ENCODE data around the gene GMDS. TPM values are rescaled to one million over a fixed set of nuclear protein-coding genes. Genes with fewer than 3 reads are reported as not detected.

Gene GMDS
- total and polyA plus RNA-seq, 2 of the 4 experiments (the other 2 are of a cell fraction): 7.3 to 21.9 TPM

GRCh38 chr6:1641343-1641885 lies 604.0 kb downstream of the GMDS start:
- Histone ChIP-seq H3K23ac (ENCODE audit: low read depth, low read length) (no peak overlapping the region), H2AK5ac (ENCODE audit: low read depth, low read length) (no peak overlapping the region), H2BK5ac (ENCODE audit: low read depth, low read length, poor library complexity, severe bottlenecking) (no peak overlapping the region), H3K9me1 (ENCODE audit: insufficient read depth, low read length) (peaks cover 3% of the 10 kb centered on the region; the same call in 1 of the 2 replicates), H4K8ac (ENCODE audit: low read depth in 2 of 2, low read length in 2 of 2) (no peak overlapping the region), H2AFZ (replicated peaks; ENCODE audit: low read length, poor library complexity) (no peak overlapping the region), H3K79me1 (ENCODE audit: low read depth in 1 of 2, low read length in 2 of 2) (no peaks in the 10 kb centered on the region), H3K9ac (ENCODE audit: low read depth, low read length) (no peak overlapping the region), H3K36me3 (ENCODE audit: control insufficient read depth, insufficient read depth, low read length) (no peaks in the 10 kb centered on the region), H4K20me1 (ENCODE audit: insufficient read depth, low read length) (no peaks in the 10 kb centered on the region), H2AK9ac (replicated peaks; ENCODE audit: low read depth, low read length, poor library complexity) (no peak overlapping the region), H4K91ac (ENCODE audit: insufficient read depth, low read depth, low read length) (no peak overlapping the region), H4K5ac (ENCODE audit: low read depth, low read length) (no peak overlapping the region), H2BK20ac (ENCODE audit: low read depth, low read length) (no peak overlapping the region), H3K56ac (ENCODE audit: extremely low read depth, insufficient read depth, low read length) (no peak overlapping the region), H3K9me3 (ENCODE audit: control insufficient read depth, insufficient read depth, low read length) (no peaks in the 10 kb centered on the region), H2BK120ac (ENCODE audit: low read depth, low read length) (no peak overlapping the region), H3K4me1 (ENCODE audit: control insufficient read depth, insufficient read depth, low read length) (peaks cover 6% of the 10 kb centered on the region; the same call in 1 of the 2 replicates), H3K4ac (ENCODE audit: low read depth, low read length) (no peak overlapping the region), H3K18ac (ENCODE audit: low read depth, low read length) (no peak overlapping the region), H3K4me3 (ENCODE audit: insufficient read depth, low read depth, low read length) (no peak overlapping the region), H3K27ac (ENCODE audit: insufficient read depth, low read length) (no peak overlapping the region), H3K27me3 (ENCODE audit: control insufficient read depth, insufficient read depth, low read length) (no peaks in the 10 kb centered on the region), H3K14ac (replicated peaks; ENCODE audit: low read depth, low read length) (no peak overlapping the region), H2BK15ac (ENCODE audit: low read depth, low read length) (no peak overlapping the region), H3K4me2 (ENCODE audit: low read depth, low read length) (no peak overlapping the region)
- in situ Hi-C loops (cut with MboI; ENCODE audit: low sequenced_read_pairs) (no loop called here), intact Hi-C loops (cut with micrococcal nuclease) (no loop called here), dilution Hi-C loops (cut with HindIII; ENCODE audit: low sequenced_read_pairs, unreplicated experiment) (no loop called here)
- BruUV-seq (replicated peaks): no TSS peak
- DNase-seq (no peak), ATAC-seq (ENCODE audit: low read depth) (no peak)
- CTCF ChIA-PET: no interaction called here
- TF ChIP-seq USF2 (IDR thresholded peaks at IDR 0.05; ENCODE audit: low read depth, low read length): no peak
- no peak for TF ChIP-seq SMC3 (IDR thresholded peaks at IDR 0.05; ENCODE audit: low read depth, low read length)
- TF ChIP-seq POLR2A (IDR thresholded peaks at IDR 0.05; ENCODE audit: low read depth, low read length): no peak
- TF ChIP-seq MAFK (IDR thresholded peaks at IDR 0.05; ENCODE audit: low read depth, low read length): no peak
- TF ChIP-seq ELK1 (IDR thresholded peaks at IDR 0.05; ENCODE audit: borderline replicate concordance, low read depth, low read length): no peak
- TF ChIP-seq RCOR1 (IDR thresholded peaks at IDR 0.05; ENCODE audit: insufficient replicate concordance, low read length): no peak
- TF ChIP-seq NFE2L2 (IDR thresholded peaks at IDR 0.05; ENCODE audit: low read depth, low read length): no peak
- TF ChIP-seq FOS (IDR thresholded peaks at IDR 0.05; ENCODE audit: low read depth, low read length): no peak
- no peak for TF ChIP-seq MXI1 (IDR thresholded peaks at IDR 0.05; ENCODE audit: borderline replicate concordance, low read depth, low read length)
- TF ChIP-seq RFX5 (IDR thresholded peaks at IDR 0.05; ENCODE audit: low read depth, low read length): no peak
- WGBS, 2 experiments (ENCODE audit: extremely low coverage in 2 of 2, insufficient read length in 1 of 2): 50% methylated on average over 1 of the region's 12 CpGs; no CpG with 5 or more reads in 1 of the 2 experiments
- POLR2A ChIA-PET (ENCODE audit: unreplicated experiment): no interaction called here
